Measurements from ENCODE around the gene SOCS7. TPM values are rescaled to one million over a fixed set of nuclear protein-coding genes. Genes with fewer than 3 reads are reported as not detected.

SOCS7 gene
- total RNA-seq, 1 donor from 2014 or later, result 17.8 TPM

- Histone ChIP-seq H3K4me1 (peaks cover 48% of the 10 kb centered on the region), H3K27ac (no peak overlapping the region), H4K20me1 (ENCODE audit: low read depth) (no peaks in the 10 kb centered on the region), H3K4me2 (peak overlapping the region; percentile 97), H3K79me2 (ENCODE audit: low read depth) (no peaks in the 10 kb centered on the region), H3K36me3 (no peaks in the 10 kb centered on the region), H3F3A (ENCODE audit: low read depth) (peaks cover 36% of the 10 kb centered on the region), H3K9me3 (ENCODE audit: low read depth) (no peaks in the 10 kb centered on the region), H3K9ac (no peak overlapping the region), H2AFZ (replicated peaks) (peak overlapping the region; percentile 79), H3K4me3 (no peak overlapping the region), H3K27me3 (peaks cover 38% of the 10 kb centered on the region)
- Mint-ChIP-seq H3K9me3 (no peaks in the 10 kb centered on the region), H3K4me1 (peaks cover 42% of the 10 kb centered on the region), H3K27ac (peak overlapping the region; percentile 21), H3K27me3 (ENCODE audit: insufficient read depth, low read depth) (peaks cover 30% of the 10 kb centered on the region), H3K36me3 (no peaks in the 10 kb centered on the region), H3K4me3 (peak overlapping the region; percentile 46)
- DNase-seq (ENCODE audit: low spot score), result no peak
- no peak for TF ChIP-seq CTCF (IDR thresholded peaks at IDR 0.05)
- TF ChIP-seq EZH2 (IDR thresholded peaks at IDR 0.05), result no peak
- no peak for TF ChIP-seq EZH2phosphoT487 (IDR thresholded peaks at IDR 0.05)
Observed at GRCh38 chr17:38421871-38422827, 70.5 kb downstream of the SOCS7 start.

GRCh38 chr17:38424297-38424972 lies 72.8 kb downstream of the SOCS7 start:
- H3K4me1 Mint-ChIP-seq, result peaks cover 41% of the 10 kb centered on the region

GRCh38 chr17:38425031-38425430 lies 73.4 kb downstream of the SOCS7 start:
- H3K79me2 ChIP-seq (ENCODE audit: low read depth), result no peaks in the 10 kb centered on the region
- H3K36me3 Mint-ChIP-seq, result no peaks in the 10 kb centered on the region
- no peaks in the 10 kb centered on the region for H3K9me3 ChIP-seq (ENCODE audit: low read depth)
- no peaks in the 10 kb centered on the region for H3K9me3 Mint-ChIP-seq
- no peak overlapping the region for H3K4me3 ChIP-seq
- H2AFZ ChIP-seq (replicated peaks), result no peak overlapping the region
- peaks cover 44% of the 10 kb centered on the region for H3K4me1 ChIP-seq
- peaks cover 41% of the 10 kb centered on the region for H3F3A ChIP-seq (ENCODE audit: low read depth)
- H3K4me1 Mint-ChIP-seq, result peaks cover 41% of the 10 kb centered on the region
- no peak overlapping the region for H3K27ac Mint-ChIP-seq
- no peak overlapping the region for H3K4me2 ChIP-seq
- no peak overlapping the region for H3K9ac ChIP-seq
- H3K27ac ChIP-seq, result no peak overlapping the region
- no peak for TF ChIP-seq EZH2 (IDR thresholded peaks at IDR 0.05)
- no peak for TF ChIP-seq EZH2phosphoT487 (IDR thresholded peaks at IDR 0.05)
- no peak for TF ChIP-seq CTCF (IDR thresholded peaks at IDR 0.05)
- DNase-seq (ENCODE audit: low spot score), result no peak
- no peak overlapping the region for H3K4me3 Mint-ChIP-seq
- no peaks in the 10 kb centered on the region for H4K20me1 ChIP-seq (ENCODE audit: low read depth)
- H3K36me3 ChIP-seq, result no peaks in the 10 kb centered on the region
- peaks cover 29% of the 10 kb centered on the region for H3K27me3 Mint-ChIP-seq (ENCODE audit: insufficient read depth, low read depth)
- peaks cover 20% of the 10 kb centered on the region for H3K27me3 ChIP-seq

More at GRCh38 chr17:38424297-38424972, 72.8 kb downstream of the SOCS7 start:
- Histone ChIP-seq H3K9me3 (ENCODE audit: low read depth) (no peaks in the 10 kb centered on the region), H3F3A (ENCODE audit: low read depth) (peaks cover 36% of the 10 kb centered on the region), H3K79me2 (ENCODE audit: low read depth) (no peaks in the 10 kb centered on the region), H3K4me3 (no peak overlapping the region), H2AFZ (replicated peaks) (no peak overlapping the region), H3K27me3 (peaks cover 26% of the 10 kb centered on the region), H3K4me1 (peaks cover 45% of the 10 kb centered on the region), H3K27ac (no peak overlapping the region), H3K36me3 (no peaks in the 10 kb centered on the region), H3K4me2 (no peak overlapping the region), H4K20me1 (ENCODE audit: low read depth) (no peaks in the 10 kb centered on the region), H3K9ac (no peak overlapping the region)
- Mint-ChIP-seq H3K9me3 (no peaks in the 10 kb centered on the region), H3K27me3 (ENCODE audit: insufficient read depth, low read depth) (peaks cover 29% of the 10 kb centered on the region), H3K4me3 (no peak overlapping the region), H3K36me3 (no peaks in the 10 kb centered on the region), H3K27ac (no peak overlapping the region)
- DNase-seq (ENCODE audit: low spot score), result no peak
- no peak for TF ChIP-seq EZH2phosphoT487 (IDR thresholded peaks at IDR 0.05)
- TF ChIP-seq EZH2 (IDR thresholded peaks at IDR 0.05), result no peak

Measured in neural progenitor cell (in vitro differentiated cells).